Anterior cingulate cortex (tissue), 58 donors: ENCODE data around the gene TRMT2A.

ENCODE experiments used
- DNase-seq, 58 donors: peaks; one replicate each; lab custom pipeline; 2025; lab: John Stamatoyannopoulos, UW

TRMT2A gene

GRCh38 chr22:20066617-20067383, 50.2 kb downstream of the TRMT2A start:
- no peak for DNase-seq

GRCh38 chr22:20065896-20066616, 51.0 kb downstream of the TRMT2A start:
- DNase-seq, result no peak

GRCh38 chr22:20064545-20065262, 52.3 kb downstream of the TRMT2A start:
- DNase-seq, result no peak

- DNase-seq, result no peak
Observed at GRCh38 chr22:20064140-20064480, 52.9 kb downstream of the TRMT2A start.

DNA sequence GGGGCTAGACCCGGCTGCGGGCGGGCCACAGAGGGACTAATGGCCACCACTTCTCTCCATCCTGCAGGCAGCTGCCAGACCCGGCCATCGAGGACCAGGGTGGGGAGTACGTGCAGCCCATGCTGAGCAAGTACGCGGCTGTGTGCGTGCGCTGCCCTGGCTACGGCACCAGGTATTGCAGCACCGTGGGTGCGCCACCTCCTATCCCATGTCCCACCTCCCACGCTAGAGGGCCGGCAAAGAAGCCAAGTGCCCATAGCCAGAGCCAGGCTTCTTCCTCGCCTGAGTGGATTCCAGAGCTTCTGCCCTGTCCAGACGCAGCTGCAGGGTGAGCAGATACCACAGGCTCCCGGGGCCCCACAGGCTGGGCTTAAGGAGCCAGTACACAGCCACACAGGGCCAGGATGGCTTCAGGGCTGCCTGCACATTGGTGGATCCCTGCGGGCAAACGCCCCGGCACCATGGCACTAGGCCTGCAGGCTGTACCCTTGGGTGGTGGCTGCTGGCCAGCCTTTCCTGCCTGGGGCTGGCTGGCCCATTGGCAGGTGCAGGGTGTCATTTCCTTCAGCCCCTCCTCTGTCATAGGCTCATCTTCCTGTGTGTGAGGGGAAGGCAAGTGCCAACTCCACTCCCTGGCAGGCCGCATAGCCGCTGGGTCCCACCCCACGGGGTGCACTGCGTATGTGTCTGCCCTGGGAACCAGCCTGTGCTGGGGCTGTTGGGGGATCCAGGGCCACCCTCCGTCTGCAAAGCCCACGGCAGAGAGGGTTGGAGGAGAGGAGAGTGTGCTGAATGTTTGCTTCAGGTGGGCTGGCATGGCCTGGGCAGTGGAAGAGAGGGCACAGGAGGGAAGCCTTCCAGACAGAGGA, 53.5 kb downstream of the TRMT2A start:
- no peak for DNase-seq

- DNase-seq, result no peak
Observed at GRCh38 chr22:20062766-20063083, 54.3 kb downstream of the TRMT2A start.

- DNase-seq, result no peak
Observed at GRCh38 chr22:20062043-20062765, 54.8 kb downstream of the TRMT2A start.
